HuH-7 (cell line): Measurements from ENCODE around the gene AGFG1.
"Not testable (repeated sequence)": the region's sequence is repeated elsewhere in the genome, so short reads cannot be mapped to it uniquely, and the experiment has no call there.

Experiments
- DNase-seq: peaks from one replicate; pipeline ENCODE4 v3.0.0; 2011; ENCODE audit warnings: low spot score

AGFG1 gene

DNA sequence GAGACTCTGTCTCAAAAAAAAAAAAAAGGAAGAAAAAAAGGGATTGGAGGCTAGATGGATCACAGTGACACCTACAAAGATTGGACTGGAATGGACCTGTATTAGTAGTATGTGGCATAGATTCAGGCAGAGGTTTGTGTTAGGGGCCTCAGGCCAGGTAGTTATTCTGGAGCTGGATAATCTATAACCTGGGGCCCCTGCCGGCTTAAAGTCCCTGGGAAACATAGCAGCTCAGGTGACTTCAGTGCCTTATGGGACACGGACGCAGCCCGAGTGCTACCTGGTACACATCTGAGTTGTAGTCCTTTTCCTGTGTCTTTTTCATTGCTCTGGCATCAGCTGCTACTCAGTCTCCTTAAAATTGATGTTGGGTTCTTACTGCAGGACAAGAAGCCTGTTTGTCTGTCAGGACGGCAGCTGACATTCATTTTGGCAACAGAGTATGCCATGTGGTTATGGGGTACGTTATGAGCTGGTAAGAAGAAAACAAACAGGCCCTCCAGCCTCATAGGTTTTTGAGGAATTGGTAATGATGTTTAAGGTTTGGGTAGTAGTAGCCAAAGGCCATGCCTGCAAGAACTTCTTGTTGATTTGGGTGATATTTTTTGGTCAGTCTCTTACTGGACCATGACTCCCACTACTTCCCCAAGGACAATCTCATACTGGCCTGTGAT is 27.8 kb downstream of the AGFG1 start:
- no peak for DNase-seq

DNA sequence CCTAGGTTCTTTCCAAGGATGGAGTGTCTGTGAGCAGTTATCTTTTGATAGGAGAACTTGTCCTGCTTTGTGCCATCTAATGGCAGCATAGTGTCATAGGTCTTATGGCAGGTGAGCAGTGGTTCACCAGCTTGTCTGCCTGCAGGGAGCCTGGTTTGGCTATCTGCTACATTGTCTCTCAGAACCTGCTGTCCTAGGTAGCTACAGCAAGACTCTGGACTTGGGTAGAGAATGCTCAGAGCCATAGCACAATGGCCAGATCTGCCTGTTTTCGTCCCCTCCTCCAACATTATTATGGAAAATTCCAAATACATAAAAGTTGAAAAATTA is 28.3 kb downstream of the AGFG1 start:
- DNase-seq, result no peak

DNA sequence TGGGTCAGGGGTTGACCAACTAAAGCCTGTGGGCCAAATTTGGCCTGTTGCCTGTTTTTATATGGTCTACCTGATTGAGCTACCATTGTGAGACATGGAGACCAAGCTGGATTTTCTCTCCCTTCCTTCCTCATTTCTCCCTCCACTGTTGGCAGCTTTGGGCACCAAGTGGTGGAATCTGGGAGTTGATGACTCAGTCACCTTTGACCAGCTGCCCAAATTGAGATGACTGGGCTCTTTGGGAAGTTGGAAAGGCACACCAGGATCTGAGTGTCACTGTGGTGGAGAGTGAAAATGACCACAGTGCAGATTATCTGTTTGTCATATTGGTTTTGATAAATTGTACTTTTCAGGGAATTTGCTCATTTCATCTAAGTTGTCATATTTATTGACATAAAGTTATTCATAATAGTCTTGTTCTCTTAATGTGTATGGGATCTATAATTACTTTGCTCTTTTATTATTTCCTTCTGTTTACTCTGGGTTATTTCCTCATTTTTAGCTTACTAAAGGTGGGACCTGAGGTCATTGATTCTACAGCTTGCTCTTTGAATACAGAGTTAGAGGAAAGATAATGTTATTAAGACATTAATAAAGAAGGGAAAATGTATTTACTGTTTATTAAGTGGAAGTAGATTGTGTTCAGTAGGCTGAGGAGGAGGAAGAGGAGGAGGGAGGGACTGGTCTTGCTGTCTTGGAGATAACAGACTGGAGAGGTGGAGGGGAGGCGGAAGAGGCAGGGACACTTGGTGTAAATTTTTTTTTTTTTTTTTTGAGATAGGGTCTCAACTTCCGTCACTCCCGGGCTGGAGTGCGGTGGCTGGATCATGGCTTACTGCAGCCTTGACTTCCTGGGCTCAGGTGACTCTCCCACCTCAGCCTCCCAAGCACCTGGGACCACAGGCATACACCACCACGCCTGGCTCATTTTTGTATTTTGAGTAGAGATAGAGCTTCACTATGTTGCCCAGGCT is 31.8 kb downstream of the AGFG1 start:
- DNase-seq, result no peak

DNA sequence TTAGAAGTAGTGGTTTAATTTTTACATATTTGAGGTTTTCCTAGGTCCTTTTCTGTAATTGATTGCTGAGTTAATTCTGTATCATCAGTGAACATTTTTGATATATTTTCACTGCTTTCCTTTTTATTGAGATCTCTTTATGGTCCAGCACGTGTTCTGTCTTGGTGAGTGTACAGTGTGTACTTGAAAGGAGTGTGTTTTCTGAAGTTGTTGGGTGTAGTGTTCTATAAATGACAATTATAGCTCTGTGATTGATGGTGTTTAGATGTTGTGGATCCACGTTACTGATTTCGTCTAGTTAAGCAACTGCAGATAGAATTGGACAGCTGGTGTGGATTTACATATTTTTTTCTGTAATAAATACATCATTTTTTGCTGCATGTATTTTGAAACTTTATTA is 32.7 kb downstream of the AGFG1 start:
- DNase-seq, result no peak

DNA sequence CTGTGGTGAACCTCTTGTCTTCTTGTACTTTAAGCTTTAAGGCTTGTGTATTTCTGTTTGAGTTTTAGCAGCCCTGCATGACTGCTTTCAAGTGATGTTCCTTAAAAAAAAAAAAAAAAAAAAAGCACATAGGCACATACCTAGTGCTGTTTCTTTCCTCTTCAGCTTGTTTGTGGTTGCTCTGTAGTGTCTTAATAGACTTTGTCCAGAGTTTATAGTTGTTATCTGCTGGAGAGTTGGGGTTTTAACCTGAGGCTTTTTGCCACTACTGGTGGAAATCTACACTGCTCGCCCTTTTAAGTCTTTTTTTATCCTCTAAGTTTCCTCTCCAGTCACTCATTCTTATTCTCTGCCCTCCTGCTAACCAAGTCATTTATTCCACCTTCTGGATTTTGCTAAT is 34.5 kb downstream of the AGFG1 start:
- no peak for DNase-seq

DNA sequence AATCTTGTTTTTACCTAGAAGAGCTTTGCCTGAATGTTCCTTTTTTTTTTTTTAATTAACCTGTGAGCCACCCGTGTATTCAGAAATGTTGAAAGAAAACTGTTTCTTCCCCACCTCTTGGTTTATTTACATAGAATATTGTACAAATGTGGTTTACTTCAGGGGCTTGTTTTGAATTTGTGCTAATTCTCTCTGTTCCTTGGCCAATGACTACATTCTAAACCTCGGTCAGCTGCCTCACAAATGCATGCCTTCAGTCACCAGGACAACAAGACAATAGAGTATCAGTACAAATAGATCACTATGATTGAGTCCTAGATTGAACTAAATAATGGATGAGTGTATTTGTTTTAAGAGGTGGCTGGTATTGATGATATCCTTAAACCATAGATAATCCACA is 36.0 kb downstream of the AGFG1 start:
- no peak for DNase-seq

DNA sequence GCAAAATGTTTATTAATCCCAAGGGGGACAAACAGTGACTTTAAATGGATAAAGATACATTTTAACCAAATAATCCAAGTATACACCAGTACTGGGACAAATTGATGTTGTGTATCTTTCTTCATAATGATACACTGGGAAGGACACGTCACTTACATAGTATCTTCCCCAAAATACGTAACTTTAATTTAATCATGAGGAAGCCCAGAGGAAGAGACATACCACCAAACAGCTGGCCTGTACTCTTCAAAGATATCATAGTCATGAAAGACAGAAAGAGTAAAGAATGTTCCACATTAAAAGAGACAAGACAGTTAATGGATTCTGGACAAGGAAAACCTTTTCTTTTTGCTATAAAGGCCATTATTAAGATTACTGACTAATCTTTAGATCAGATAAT is 37.1 kb downstream of the AGFG1 start:
- DNase-seq, result no peak

DNA sequence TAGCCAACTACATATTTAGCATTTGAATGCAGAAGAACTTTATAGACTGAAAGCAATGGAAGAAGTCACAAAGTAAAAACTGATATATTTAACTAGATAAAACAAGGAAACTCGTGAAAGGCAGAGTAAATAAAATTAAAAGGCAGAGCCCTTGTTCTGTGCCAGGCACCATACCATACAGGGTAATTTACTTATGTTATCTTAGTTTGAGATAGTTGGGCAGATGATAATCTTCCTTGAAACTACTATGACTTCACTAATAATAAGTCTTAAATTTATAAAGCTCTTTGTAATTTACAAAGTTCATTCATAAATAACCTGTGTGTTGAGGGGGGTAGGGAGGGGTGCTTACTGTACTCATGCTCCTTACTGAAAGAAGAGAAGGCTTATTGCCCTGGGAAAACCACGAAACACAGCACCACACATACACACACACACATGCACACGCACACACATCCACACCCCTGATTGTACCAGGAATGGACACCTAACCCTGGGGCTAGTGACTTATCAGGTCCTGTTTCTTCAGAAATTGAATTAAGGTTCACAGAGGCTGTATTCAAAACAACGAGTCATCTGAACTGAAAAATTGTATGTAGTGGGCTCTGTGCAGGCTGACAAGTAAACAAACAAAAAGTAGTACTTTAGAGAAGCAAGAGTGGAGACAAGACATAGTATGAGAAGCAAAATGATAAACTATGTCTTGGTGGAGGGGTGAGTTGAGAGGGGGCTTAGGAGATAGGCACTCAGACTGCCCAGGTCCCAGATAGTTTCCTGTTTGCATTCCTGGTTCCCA is 38.1 kb downstream of the AGFG1 start:
- DNase-seq, result no peak

DNA sequence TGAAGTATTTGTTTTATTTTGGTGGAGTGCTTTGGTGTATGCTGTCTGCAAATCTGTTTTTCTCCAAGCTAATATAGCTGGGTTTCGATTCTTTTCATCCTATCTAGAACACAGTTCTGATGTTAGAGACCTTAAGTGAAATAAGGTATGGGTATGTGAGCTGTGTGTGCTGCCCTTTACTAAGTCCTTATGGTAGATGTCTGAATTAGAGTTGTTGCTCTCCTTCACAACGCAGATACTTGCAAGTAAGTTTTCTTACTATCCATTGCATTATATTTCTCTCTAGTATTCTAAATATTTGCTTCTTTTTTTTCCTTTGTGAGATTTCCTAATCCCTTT is 38.6 kb downstream of the AGFG1 start:
- DNase-seq, result no peak

DNA sequence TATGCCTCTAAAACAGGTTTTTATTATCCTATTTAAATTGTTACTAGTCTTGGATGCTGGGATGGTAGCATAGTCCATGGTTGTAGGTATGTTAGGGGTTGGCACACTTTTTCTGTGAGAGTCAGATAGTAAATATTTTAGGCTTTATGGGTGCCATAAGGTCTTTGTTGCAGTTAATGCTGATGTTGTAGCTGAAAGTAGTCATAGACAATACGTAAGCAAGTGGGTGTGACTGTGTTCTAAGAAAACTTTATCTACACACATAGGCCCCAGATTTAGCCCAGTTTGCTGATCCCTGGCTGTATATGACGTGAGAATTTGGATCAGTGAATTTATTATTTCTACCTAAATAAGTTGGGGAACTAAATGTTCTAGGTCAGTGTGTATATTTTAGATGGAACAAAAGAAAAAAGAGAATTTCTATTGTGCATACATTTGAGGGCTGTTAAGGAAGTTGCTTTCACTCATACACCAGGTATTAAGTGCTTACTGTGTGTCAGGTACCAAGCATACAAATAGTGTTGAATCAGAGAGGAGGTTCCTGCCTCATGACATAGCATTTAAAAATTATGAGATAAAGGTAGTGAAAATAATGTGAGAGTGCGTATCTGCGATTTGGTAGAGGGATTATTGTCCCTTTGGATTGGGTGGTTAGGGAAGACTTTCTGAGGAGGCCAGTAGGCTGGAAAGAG is 39.4 kb downstream of the AGFG1 start:
- DNase-seq, result no peak

DNA sequence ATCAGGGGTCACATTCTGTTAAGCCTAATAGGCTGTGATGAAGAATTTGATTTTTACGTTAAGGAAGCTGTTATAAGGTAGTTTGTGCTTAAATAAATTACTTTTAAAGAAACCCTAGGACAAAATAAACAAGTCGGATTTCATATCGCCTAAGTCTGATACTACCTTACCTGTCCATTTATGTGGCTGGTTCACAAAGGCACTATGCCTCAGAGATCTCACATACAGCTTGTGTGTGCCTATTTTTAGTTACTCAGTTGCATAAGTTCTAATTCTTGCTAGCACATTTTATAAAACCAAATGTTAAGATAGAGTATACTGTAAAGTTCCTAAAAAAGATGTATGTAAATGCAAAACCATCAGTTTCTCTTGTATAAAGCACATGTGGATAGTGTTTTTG is 40.0 kb downstream of the AGFG1 start:
- no peak for DNase-seq

DNA sequence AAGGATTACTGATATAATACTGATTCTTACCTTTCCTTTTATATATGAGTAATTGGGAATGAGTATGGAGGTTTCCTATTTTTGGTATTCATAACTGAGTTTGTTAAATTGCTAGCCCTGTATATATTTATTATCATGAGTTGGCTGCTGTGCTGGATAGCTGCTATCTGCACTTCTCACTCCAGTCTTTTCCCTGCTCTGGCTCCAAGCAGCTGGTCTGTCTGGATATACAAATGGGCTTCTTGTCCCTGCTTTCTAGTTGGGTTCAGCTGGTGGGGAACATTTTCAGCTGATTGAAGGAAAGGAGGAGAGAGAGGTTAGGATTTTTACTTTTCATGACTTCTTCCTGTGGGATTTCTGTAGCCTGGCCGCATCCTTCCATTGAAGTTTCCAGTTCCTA is 41.2 kb downstream of the AGFG1 start:
- DNase-seq, result no peak

DNA sequence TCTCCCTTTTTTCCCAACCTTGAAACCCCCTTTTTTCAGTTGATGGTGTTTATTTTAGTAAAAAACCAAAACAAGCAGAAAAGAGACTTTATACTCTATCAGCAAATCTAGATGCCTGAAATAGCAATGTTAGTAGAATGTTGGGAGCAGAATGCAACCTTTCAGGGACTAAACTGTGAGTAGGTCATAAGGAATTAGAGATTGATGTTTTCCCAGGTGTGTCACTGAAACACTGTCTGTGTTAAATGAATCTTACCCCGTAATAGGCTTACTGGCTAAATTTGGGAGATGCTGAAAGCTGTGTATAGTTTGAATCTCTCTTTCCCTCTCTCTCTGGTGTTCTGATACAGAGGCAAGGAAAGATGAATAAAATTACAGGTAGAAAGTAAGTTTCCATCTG is 43.8 kb downstream of the AGFG1 start:
- no peak for DNase-seq

DNA sequence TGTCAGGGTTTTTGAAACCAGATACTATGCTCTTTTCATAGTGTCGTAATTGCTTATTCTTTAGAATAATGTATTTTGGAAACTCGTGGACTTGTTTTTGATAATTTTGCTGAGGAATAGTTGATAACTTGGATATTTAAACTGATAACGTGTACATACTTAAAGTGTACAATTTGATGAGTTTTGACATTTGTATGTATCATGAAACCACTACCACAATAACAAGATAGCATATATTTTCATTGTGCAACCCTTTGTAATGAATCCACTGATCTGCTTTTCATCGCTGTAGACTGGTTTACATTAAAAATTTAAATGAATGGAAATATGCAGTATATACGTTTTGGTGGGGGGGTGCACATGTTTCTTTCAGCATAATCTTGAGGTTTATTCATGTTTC is 45.8 kb downstream of the AGFG1 start:
- DNase-seq, result no peak

DNA sequence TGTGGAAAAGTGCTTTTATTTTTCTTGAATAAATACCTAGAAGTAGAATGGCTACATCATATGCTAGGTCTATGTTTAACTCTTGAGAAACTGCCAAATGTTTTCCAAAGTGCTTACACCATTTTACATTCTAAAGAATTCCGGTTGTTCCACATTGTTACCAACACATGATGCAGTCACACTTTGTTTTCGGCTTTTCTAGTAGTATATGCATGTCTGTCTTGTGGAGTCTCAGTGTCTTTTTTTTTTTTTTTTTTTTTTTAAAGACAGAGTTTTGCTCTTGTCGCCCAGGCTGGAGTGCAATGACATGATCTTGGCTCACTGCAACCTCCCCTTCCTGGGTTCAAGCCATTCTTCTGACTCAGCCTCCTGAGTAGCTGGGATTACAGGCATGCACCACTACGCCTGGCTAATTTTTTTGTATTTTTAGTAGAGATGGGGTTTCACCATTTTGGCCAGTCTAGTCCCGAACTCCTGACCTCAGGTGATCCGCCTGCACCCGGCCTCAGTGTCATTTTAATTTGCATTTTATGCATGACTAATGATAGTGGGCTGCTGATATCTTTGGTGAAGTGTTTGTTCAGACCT is 46.4 kb downstream of the AGFG1 start:
- DNase-seq, result not testable (repeated sequence)

DNA sequence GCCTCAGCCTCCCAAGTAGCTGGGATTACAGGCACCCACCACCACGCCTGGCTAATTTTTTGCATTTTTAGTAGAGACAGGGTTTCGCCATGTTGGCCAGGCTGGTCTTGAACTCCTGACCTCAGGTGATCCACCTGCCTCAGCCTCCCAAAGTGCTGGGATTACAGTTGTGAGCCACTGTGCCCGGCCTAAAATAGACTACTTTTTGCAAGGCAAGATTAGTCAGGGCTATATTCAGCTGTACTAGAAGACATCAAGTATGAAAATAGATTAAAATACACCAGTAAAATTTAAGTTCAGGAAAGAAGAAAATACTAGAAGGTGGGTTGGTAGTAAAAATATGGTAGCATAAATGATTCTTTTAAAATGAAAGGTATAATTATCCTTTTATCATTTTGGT is 49.2 kb downstream of the AGFG1 start:
- DNase-seq, result not testable (repeated sequence)

DNA sequence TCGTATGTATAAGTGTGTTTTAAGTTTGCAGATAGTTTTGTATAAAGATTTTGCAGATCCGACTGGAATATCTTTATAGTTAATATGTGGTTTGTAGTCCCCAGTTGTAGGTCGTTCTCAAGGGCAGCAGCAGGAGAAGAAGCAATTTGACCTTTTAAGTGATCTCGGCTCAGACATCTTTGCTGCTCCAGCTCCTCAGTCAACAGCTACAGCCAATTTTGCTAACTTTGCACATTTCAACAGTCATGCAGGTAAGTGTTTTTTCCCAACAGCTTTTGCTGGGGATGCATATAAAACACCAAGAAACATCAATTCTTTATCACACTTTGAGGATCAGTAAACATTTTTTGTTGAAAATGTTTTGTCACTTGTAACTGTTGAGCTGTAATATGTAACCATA is 52.7 kb downstream of the AGFG1 start:
- no peak for DNase-seq

DNA sequence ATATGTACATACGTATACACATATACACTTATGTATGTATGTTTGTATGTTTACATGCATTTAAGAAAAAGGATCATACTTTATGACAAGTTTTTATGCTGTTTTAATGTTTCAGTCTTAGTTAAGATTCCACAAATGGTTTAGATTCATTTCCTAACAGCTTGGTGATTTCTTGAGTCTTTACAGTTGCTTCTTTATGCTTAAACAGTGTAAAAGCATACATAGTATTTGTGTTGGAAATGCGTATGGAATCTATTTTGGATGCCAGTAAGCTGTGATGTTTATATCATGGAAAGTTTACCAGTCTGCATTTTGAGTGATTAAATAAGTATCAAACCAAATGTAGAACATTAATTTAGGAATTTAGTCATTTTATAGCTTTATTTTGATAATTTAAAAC is 55.4 kb downstream of the AGFG1 start:
- DNase-seq, result no peak

DNA sequence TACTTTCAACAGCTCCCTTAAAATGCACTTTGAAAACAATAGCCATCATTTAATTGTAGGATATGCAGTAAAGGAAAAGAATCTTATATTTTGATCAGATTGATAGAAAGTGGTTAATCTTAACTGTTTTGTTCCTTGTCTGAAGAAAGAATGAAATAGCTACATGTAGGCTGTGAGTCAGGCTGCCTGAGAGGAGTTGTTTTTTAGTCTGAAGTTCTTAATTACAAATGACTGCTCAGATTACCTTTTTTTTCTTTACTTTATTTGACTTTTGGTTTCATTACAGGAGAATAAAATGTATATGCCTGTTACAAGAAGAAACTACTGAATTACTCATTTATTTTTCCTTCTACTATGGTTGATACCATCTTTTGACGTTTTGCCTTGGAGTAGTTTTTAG is 56.8 kb downstream of the AGFG1 start:
- no peak for DNase-seq

DNA sequence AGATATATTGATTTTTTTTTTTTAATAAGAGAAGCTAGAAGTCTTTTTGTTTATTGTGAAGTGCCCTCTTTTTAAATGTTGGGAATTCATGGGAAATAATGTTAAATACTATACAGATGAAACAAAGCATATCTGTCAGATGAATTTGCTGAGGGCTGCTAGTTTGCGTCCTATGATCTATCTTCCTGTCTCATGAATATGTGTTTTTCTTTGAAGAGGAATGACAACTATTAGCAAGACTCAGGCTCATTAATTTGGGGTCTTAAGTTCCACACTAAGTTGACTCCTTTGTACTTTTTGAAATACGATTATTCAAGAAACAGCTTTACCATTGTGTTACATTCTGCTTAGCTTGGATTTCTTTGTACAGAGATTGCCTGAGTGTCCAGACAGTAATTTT is 57.9 kb downstream of the AGFG1 start:
- DNase-seq, result no peak

DNA sequence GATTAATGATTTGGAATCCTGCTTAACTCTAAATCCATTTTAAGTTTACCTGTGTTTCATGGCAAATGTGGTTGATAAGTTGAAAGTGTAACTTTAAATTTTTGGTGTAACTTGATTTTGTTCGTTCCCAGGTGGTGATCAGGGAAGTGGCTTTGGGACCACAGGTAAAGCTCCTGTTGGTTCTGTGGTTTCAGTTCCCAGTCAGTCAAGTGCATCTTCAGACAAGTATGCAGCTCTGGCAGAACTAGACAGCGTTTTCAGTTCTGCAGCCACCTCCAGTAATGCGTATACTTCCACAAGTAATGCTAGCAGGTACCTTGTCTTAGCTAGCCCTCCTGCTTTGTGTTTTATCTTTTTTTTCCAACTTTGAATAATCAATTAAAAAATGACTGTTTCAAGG is 62.8 kb downstream of the AGFG1 start:
- DNase-seq, result no peak

DNA sequence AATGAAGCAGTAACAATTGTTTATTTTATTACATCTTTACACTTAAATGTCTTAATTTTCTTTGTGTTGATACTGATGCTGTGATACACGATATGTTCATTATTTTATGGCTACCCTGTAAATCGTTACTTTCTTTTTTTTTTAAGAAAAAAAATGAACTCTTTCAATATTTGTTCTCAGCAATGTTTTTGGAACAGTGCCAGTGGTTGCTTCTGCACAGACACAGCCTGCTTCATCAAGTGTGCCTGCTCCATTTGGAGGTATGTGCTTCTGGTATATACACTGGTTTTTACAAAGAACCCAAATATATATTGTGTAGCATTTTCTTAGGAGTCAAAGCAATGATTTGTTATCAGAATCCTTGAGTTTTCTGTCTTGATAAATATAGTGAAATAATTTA is 64.5 kb downstream of the AGFG1 start:
- no peak for DNase-seq
